Thyroid gland (tissue), 4 donors: ENCODE results near the gene PPM1H. TPM values are rescaled to one million over a fixed set of nuclear protein-coding genes. Genes with fewer than 3 reads are reported as not detected.

Experiments
- DNase-seq, 2 donors: peaks; one replicate each; pipeline ENCODE4 v3.0.0-alpha.2; 2019
- H3K27ac ChIP-seq, 3 donors: fragments of 200-600 bp; sonication (generic); 1 replicate in 2 of 3; 2 replicates in 1 of 3; pipeline ENCODE4 v1.5.1; 2016 to 2019; ENCODE audit warnings: mild to moderate bottlenecking in 1 of 3, moderate library complexity in 1 of 3
- H3K27me3 ChIP-seq: fragments of 200-600 bp; sonication (generic); one replicate; pipeline ENCODE4 v1.5.1; 2019
- H3K36me3 ChIP-seq, 2 donors: fragments of 200-600 bp; sonication (generic); one replicate each; pipeline ENCODE4 v1.5.1; 2016 to 2019
- H3K4me1 ChIP-seq, 2 donors: fragments of 200-600 bp; sonication (generic); one replicate each; pipeline ENCODE4 v1.5.1; 2017 to 2019
- H3K4me3 ChIP-seq, 3 donors: fragments of 200-600 bp; sonication (generic); replicated peaks in 1 of 3; 1 replicate in 2 of 3; 2 replicates in 1 of 3; pipeline ENCODE4 v1.5.1; 2016; ENCODE audit warnings: mild to moderate bottlenecking in 1 of 3
- H3K9me3 ChIP-seq: fragments of 200-600 bp; sonication (generic); one replicate; pipeline ENCODE4 v1.5.1; 2017
- CTCF ChIP-seq, 6 experiments: fragments of 200-600 bp in 3 of 6; fragments of 450-650 bp in 3 of 6; sonication (generic) in 3 of 6; IDR thresholded peaks; one replicate each; pipeline ENCODE4 v1.5.1; 2016 to 2019; ENCODE audit warnings: antibody characterized with exemption in 6 of 6, mild to moderate bottlenecking in 2 of 6, inconsistent platforms in 1 of 6, moderate library complexity in 1 of 6
- POLR2A ChIP-seq, 2 donors: fragments of 450-650 bp; IDR thresholded peaks; one replicate each; pipeline ENCODE4 v1.6.1; 2017; ENCODE audit warnings: antibody characterized with exemption in 2 of 2, mild to moderate bottlenecking in 2 of 2, moderate library complexity in 1 of 2
- WGBS, 2 donors: methylation state at CpG; one replicate each; pipeline ENCODE4 v1.1.5; 2017; 5-methylcytosine and 5-hydroxymethylcytosine counted together
- intact Hi-C: fragments of 100-400 bp; cut with DNase I; formaldehyde crosslinking; loops from one replicate; pipeline ENCODE4 v1.15.1; 2023
- total RNA-seq, 4 donors: library from RNA; depleted of rRNA; stranded (reverse); fragments of >200 nt; gene quantifications; one replicate each; pipeline ENCODE4 v1.2.3, GENCODE V29; 2016

PPM1H gene
- total RNA-seq, 4 donors from 2014 or later, result 3.9 to 12.7 (median 9.0) TPM

- Histone ChIP-seq H3K4me1 (peaks cover 17 to 28% of the 10 kb centered on the region in 2 donors), H3K27ac (no peak overlapping the region), H3K4me3 (no peak overlapping the region), H3K9me3 (no peaks in the 10 kb centered on the region), H3K36me3 (no peaks in the 10 kb centered on the region), H3K27me3 (no peaks in the 10 kb centered on the region)
- DNase-seq, result no peak
- WGBS, 2 donors, result 95 to 100% methylated on average over 3 of the region's 3 CpGs
- intact Hi-C loops, result no loop called here
- TF ChIP-seq POLR2A (IDR thresholded peaks at IDR 0.05) (no peak), CTCF (IDR thresholded peaks at IDR 0.05) (no peak)
These were observed 240.3 kb downstream of the PPM1H start for GRCh38 chr12:62694632-62695031.

GRCh38 chr12:62694116-62694515, 240.8 kb downstream of the PPM1H start:
- 80 to 89% methylated on average over 3 of the region's 3 CpGs for WGBS, 2 donors
- intact Hi-C loops, result no loop called here
- Histone ChIP-seq H3K4me1 (peaks cover 17 to 27% of the 10 kb centered on the region in 2 donors), H3K4me3 (no peak overlapping the region), H3K27ac (no peak overlapping the region), H3K36me3 (no peaks in the 10 kb centered on the region), H3K9me3 (no peaks in the 10 kb centered on the region), H3K27me3 (no peaks in the 10 kb centered on the region)
- DNase-seq, result no peak
- no peak for TF ChIP-seq CTCF (IDR thresholded peaks at IDR 0.05)
- no peak for TF ChIP-seq POLR2A (IDR thresholded peaks at IDR 0.05)

GRCh38 chr12:62693376-62694050, 241.4 kb downstream of the PPM1H start:
- TF ChIP-seq POLR2A (IDR thresholded peaks at IDR 0.05), result no peak
- TF ChIP-seq CTCF (IDR thresholded peaks at IDR 0.05), result no peak
- intact Hi-C loops, result no loop called here
- no peak for DNase-seq
- Histone ChIP-seq H3K4me3 (no peak overlapping the region), H3K9me3 (no peaks in the 10 kb centered on the region), H3K4me1 (peaks cover 13 to 21% of the 10 kb centered on the region in 2 donors), H3K27me3 (no peaks in the 10 kb centered on the region), H3K36me3 (no peaks in the 10 kb centered on the region), H3K27ac (no peak overlapping the region)
- 90 to 93% methylated on average over 15 of the region's 15 CpGs for WGBS, 2 donors

- no peak overlapping the region for H3K27ac ChIP-seq
- H3K4me3 ChIP-seq, result no peak overlapping the region
- no peaks in the 10 kb centered on the region for H3K27me3 ChIP-seq
- DNase-seq, result no peak
- no peak for TF ChIP-seq POLR2A (IDR thresholded peaks at IDR 0.05)
- TF ChIP-seq CTCF (IDR thresholded peaks at IDR 0.05), result no peak
- H3K36me3 ChIP-seq, result no peaks in the 10 kb centered on the region
- WGBS, 2 donors, result 82 to 86% methylated on average over 7 of the region's 7 CpGs
- intact Hi-C loops, result no loop called here
- H3K4me1 ChIP-seq, result peaks cover 7 to 15% of the 10 kb centered on the region in 2 donors
- no peaks in the 10 kb centered on the region for H3K9me3 ChIP-seq
These were observed 242.1 kb downstream of the PPM1H start for GRCh38 chr12:62692884-62693283.

GRCh38 chr12:62691309-62691708, 243.6 kb downstream of the PPM1H start:
- intact Hi-C loops, result no loop called here
- Histone ChIP-seq H3K36me3 (no peaks in the 10 kb centered on the region), H3K27ac (no peak overlapping the region), H3K4me1 (peaks cover 0 to 12% of the 10 kb centered on the region in 2 donors), H3K9me3 (no peaks in the 10 kb centered on the region), H3K27me3 (no peaks in the 10 kb centered on the region), H3K4me3 (no peak overlapping the region)
- 95 to 97% methylated on average over 3 of the region's 3 CpGs for WGBS, 2 donors
- DNase-seq, result no peak
- TF ChIP-seq CTCF (IDR thresholded peaks at IDR 0.05) (no peak), POLR2A (IDR thresholded peaks at IDR 0.05) (no peak)
